HFF-Myc (cell line): ENCODE data around the gene PTPRJ.

Experiments used
- DNase-seq: peaks from one replicate; pipeline ENCODE4 v3.0.0-alpha.2; 2011; ENCODE audit warnings: low read depth; ENCODE audit errors: extremely low read depth
- H3K4me3 ChIP-seq: replicated peaks from 2 replicates; pipeline ENCODE4 v1.5.1; 2011; ENCODE audit warnings: low read depth, mild to moderate bottlenecking, control low read depth, low read length
- TF ChIP-seq, protein P1 (sequence below): IDR thresholded peaks from 2 replicates; pipeline ENCODE4 v1.5.1; 2012; ENCODE audit warnings: mild to moderate bottlenecking, low read depth, low read length, control low read depth; ENCODE audit errors: missing control alignments

PTPRJ gene

DNA sequence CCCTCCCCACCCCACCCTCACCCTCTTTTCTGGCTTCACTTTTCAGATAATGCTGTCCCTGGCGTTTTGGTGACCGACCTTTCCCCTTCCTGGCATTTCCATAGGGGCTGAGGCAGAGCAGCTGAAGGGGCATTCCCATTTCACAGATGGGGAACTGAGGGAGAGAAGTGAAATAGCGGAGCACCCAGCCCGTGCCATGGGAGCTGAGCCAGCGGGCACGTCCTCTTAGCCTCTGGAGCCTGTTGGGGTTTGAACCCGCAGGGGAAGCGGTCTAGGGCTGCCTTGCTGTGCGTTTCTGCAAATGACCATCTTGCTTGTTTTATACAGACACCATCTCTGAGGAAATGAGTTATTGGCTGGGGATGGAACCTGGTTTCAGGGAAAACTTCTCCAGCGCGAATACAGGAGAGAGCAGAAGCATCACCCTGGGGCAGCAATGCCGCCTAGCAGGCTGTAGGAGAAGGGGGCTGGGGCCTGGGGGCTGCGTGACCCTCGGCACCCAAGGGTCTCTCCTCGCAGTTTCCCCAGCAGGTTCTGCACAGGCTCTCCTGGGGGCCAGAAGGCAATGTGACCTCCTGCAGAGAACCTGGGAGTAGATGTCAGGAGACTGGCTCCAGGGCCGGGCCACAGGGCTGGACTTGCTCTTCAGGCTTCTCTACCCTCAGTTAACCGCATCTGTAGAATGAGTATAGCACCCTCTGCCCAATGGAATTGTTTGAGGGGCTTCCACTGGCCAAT, 1.5 kb downstream of the PTPRJ start:
- H3K4me3 ChIP-seq: peak overlapping the region; percentile 65
- TF ChIP-seq, protein P1, sequence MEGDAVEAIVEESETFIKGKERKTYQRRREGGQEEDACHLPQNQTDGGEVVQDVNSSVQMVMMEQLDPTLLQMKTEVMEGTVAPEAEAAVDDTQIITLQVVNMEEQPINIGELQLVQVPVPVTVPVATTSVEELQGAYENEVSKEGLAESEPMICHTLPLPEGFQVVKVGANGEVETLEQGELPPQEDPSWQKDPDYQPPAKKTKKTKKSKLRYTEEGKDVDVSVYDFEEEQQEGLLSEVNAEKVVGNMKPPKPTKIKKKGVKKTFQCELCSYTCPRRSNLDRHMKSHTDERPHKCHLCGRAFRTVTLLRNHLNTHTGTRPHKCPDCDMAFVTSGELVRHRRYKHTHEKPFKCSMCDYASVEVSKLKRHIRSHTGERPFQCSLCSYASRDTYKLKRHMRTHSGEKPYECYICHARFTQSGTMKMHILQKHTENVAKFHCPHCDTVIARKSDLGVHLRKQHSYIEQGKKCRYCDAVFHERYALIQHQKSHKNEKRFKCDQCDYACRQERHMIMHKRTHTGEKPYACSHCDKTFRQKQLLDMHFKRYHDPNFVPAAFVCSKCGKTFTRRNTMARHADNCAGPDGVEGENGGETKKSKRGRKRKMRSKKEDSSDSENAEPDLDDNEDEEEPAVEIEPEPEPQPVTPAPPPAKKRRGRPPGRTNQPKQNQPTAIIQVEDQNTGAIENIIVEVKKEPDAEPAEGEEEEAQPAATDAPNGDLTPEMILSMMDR: no peak
- no peak for DNase-seq

DNA sequence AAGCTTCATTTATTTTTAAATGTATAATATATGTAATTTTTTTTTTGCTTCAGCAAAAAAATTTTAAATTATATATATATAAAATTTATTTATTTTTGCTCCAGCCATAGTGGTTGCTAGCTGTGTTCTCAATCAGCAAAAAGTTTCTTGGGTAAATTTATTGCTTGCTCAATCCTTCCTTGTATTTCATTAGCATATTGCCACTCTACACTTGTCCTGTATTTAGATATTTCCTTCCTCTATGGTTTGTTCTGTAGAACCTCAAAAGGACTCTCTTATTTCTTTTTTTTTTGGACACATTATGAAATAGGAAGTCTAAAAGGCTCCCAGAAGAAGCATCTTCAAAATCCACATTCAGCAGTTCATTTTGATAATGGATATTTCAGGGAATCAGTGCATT, 2.3 kb downstream of the PTPRJ start:
- TF ChIP-seq, protein P1: no peak
- no peak overlapping the region for H3K4me3 ChIP-seq
- DNase-seq: no peak

DNA sequence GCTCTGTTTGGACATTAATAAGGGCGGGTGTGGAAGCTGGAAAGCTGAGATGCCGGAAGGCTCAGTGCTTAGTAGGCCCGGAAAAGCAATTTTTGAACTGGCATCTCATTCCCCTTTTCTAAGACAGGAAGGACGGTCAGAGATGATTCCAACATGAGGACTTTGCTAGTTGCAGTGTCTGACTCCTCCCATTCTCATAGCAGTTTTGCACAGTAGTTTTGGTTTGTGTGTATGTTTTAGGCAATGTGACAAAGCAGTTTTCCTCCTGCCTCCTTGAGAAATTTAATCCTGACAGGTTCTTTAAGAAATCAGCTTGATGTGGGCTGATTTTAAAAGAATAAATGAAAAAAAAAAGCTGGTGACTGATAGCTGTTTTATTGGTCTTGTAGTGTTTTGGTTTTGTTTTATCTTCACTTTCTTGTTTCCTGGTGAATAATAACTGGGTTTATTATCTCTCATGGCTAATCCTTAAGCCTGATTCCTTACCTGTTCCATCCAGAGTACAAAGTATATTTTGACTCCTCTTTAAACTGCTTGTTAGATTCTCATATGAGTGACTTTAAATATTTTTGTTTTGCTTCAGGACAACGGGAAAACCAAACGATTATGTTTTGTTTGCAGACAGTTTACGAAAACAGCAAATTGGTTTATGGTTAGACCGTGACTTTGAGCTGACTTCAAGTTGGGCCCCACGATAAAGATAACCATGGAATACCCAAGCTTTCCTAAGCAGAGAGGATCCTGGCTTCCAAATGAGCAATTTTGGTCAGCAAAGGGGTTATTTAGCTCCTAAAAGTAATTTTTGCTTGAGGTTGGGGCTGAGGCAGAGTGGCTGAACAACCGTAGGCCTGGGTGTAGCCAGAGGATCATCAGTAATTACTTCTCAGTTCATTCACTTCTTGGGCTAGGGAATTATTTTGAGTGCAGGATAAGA, 3.4 kb downstream of the PTPRJ start:
- DNase-seq: no peak
- TF ChIP-seq, protein P1: no peak
- no peak overlapping the region for H3K4me3 ChIP-seq

DNA sequence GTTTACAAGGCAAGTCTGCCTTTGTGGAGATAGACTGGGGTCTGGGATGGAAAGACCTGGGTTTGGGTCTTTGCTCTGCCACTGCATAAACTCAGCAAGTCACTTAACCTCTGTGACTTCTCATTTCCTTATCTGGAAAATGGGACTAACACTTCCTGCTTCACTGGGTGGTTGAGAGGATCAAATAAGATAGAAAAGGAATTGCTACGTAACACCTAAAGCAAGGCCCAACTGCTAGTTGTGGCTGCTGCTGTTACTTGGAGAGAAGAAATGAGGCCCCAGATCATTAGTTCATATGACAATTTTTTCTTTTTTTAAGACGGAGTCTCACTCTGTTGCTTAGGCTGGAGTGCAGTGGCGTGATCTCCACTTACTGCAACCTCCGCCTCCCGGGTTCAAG, 5.9 kb downstream of the PTPRJ start:
- H3K4me3 ChIP-seq: no peak overlapping the region
- TF ChIP-seq, protein P1: no peak
- DNase-seq: no peak

DNA sequence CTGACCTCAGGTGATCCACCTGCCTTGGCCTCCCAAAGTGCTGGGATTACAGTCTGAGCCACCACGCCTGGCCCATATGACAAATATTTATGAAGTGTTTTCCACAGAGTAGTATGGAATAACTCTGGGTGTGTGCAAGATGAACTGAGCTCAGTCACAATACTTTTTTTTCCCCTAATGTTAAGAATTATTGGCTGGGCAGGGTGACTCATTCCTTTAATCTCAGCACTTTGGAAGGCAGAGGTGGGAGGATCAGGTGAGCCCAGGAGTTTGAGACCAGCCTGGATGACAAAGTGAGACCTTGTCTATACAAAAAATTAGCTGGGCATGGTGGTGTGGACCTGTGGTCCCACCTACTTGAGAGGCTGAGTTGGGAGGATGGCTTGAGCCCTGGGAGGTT, 6.4 kb downstream of the PTPRJ start:
- TF ChIP-seq, protein P1: no peak
- no peak for DNase-seq
- no peak overlapping the region for H3K4me3 ChIP-seq

DNA sequence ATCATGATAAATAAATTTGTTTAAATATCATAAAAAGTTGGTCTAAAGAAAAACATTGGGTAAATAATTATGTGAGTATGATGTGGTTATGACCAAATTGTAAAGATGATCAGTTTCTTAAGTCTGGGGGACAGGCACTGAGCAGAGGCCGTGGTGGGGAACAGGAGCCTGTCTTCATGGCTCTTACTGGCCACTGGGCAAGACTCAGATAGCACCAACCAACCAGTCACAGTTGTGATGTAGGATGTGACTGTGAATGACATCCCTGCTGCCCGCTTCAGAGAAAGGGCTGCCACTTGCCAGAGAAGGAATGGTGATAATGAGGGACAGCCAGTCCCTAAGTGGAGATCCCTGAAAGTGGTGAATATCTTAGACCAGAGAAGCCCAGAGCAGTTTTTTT, 7.0 kb downstream of the PTPRJ start:
- no peak overlapping the region for H3K4me3 ChIP-seq
- TF ChIP-seq, protein P1: no peak
- no peak for DNase-seq
